PC-9 (cell line): Measurements from ENCODE around the gene ACTR3. TPM values are rescaled to one million over a fixed set of nuclear protein-coding genes. Genes with fewer than 3 reads are reported as not detected.

ENCODE experiments used
- BruUV-seq: library from RNA; stranded (reverse); fragments of 400-500 nt; replicated peaks from 2 replicates; lab custom pipeline; 2021; lab: Mats Ljungman, UMichigan
- CTCF ChIA-PET: fragments of 300-600 bp; sonication (Branson Sonifier 250); formaldehyde crosslinking; loops from one replicate; lab custom pipeline; 2022; ENCODE audit warnings: antibody characterized with exemption; lab: Charles Lee
- POLR2A ChIA-PET: fragments of 300-600 bp; sonication (Branson Sonifier 250); formaldehyde crosslinking; loops from one replicate; lab custom pipeline; 2022; ENCODE audit warnings: antibody characterized with exemption; ENCODE audit not compliant: unreplicated experiment; lab: Charles Lee
- DNase-seq, 2 experiments: peaks; one replicate each; pipeline versions ENCODE4 v3.0.0 to v3.0.0-alpha.2; 2015 to 2022; ENCODE audit warnings: mixed read lengths in 1 of 2
- H2AFZ ChIP-seq: fragments of 200-600 bp; sonication (generic); 2 replicates; pipeline ENCODE4 v1.8.1; 2017; ENCODE audit warnings: antibody characterized with exemption
- H3F3A ChIP-seq: fragments of 200-600 bp; sonication (generic); 2 replicates; pipeline ENCODE4 v1.8.1; 2017; ENCODE audit warnings: antibody characterized with exemption, mild to moderate bottlenecking, low read depth; ENCODE audit not compliant: insufficient read depth
- H3K27ac ChIP-seq: fragments of 200-600 bp; sonication (generic); 2 replicates; pipeline ENCODE4 v1.6.1; 2016; ENCODE audit warnings: mixed run types
- H3K27me3 ChIP-seq: fragments of 200-600 bp; sonication (generic); 2 replicates; pipeline ENCODE4 v1.6.1; 2016; ENCODE audit warnings: low read depth, mixed run types; ENCODE audit not compliant: insufficient read depth
- H3K36me3 ChIP-seq: fragments of 200-600 bp; sonication (generic); 2 replicates; pipeline ENCODE4 v1.6.1; 2016; ENCODE audit warnings: low read depth, mixed run types
- H3K4me1 ChIP-seq: fragments of 200-600 bp; sonication (generic); replicated peaks from 2 replicates; pipeline ENCODE4 v1.6.1; 2016; ENCODE audit warnings: mixed run types; ENCODE audit not compliant: insufficient read depth
- H3K4me2 ChIP-seq: fragments of 200-600 bp; sonication (generic); 2 replicates; pipeline ENCODE4 v1.6.1; 2017; ENCODE audit warnings: mixed run types
- H3K4me3 ChIP-seq: fragments of 200-600 bp; sonication (generic); 2 replicates; pipeline ENCODE4 v1.6.1; 2016; ENCODE audit warnings: mixed run types
- H3K79me2 ChIP-seq: fragments of 200-600 bp; sonication (generic); 2 replicates; pipeline ENCODE4 v1.6.1; 2017; ENCODE audit warnings: low read depth, mixed run types
- H3K9me2 ChIP-seq: fragments of 200-600 bp; sonication (generic); 2 replicates; pipeline ENCODE4 v1.8.1; 2017; ENCODE audit warnings: mild to moderate bottlenecking; ENCODE audit not compliant: insufficient read depth
- H3K9me3 ChIP-seq: fragments of 200-600 bp; sonication (generic); 2 replicates; pipeline ENCODE4 v1.8.1; 2016; ENCODE audit warnings: low read depth; ENCODE audit not compliant: insufficient read depth
- H4K20me1 ChIP-seq: fragments of 200-600 bp; sonication (generic); 2 replicates; pipeline ENCODE4 v1.8.1; 2017; ENCODE audit not compliant: insufficient read depth
- CTCF ChIP-seq: fragments of 200-600 bp; sonication (generic); conservative IDR thresholded peaks from 2 replicates; pipeline ENCODE4 v1.6.1; 2017; ENCODE audit warnings: mixed run types, antibody characterized with exemption, mild to moderate bottlenecking, moderate library complexity
- EZH2 ChIP-seq: fragments of 200-600 bp; sonication (generic); IDR thresholded peaks from 2 replicates; pipeline ENCODE4 v1.8.0; 2017; ENCODE audit warnings: antibody characterized with exemption, low read depth
- intact Hi-C: fragments of 100-400 bp; cut with micrococcal nuclease; formaldehyde crosslinking; loops from one replicate; pipeline ENCODE4 v1.10.0; 2022; ENCODE audit not compliant: unreplicated experiment
- total RNA-seq: library from RNA; stranded (reverse); gene quantifications from 2 replicates; pipeline ENCODE4 v1.2.3, GENCODE V29; 2021

Gene ACTR3
- total RNA-seq, 1 experiment from 2014 or later: 222 TPM

GRCh38 chr2:113910967-113911678 lies 21.2 kb downstream of the ACTR3 start:
- Histone ChIP-seq H3K79me2 (peaks cover 89% of the 10 kb centered on the region), H3K27me3 (no peaks in the 10 kb centered on the region), H3K4me3 (no peak overlapping the region), H3K9me3 (no peaks in the 10 kb centered on the region), H4K20me1 (peaks cover 78% of the 10 kb centered on the region), H2AFZ (no peak overlapping the region), H3F3A (no peaks in the 10 kb centered on the region; the same call in 1 of the 2 replicates), H3K36me3 (peaks cover 1% of the 10 kb centered on the region; the same call in 1 of the 2 replicates), H3K4me2 (no peak overlapping the region), H3K27ac (no peak overlapping the region), H3K4me1 (no peaks in the 10 kb centered on the region), H3K9me2 (no peaks in the 10 kb centered on the region)
- TF ChIP-seq CTCF (no peak), EZH2 (no peak)
- BruUV-seq: no TSS peak
- DNase-seq: no peak
- CTCF ChIA-PET: no interaction called here
- POLR2A ChIA-PET: no interaction called here
- intact Hi-C loops: no loop called here

- BruUV-seq: no TSS peak
- H2AFZ ChIP-seq: no peak overlapping the region
- peaks cover 27% of the 10 kb centered on the region; the same call in 1 of the 2 replicates for H3K36me3 ChIP-seq
- no peak overlapping the region for H3K4me2 ChIP-seq
- no peaks in the 10 kb centered on the region; the same call in 1 of the 2 replicates for H3F3A ChIP-seq
- DNase-seq: no peak
- H3K9me3 ChIP-seq: no peaks in the 10 kb centered on the region
- H4K20me1 ChIP-seq: peaks cover 48% of the 10 kb centered on the region
- intact Hi-C loops: no loop called here
- no peaks in the 10 kb centered on the region for H3K9me2 ChIP-seq
- no peaks in the 10 kb centered on the region for H3K4me1 ChIP-seq
- CTCF ChIA-PET: interaction anchor here (0.7 kb wide), 1 partner anchor 171 kb away, joined by 8 read pairs; no protein-coding TSS in a partner anchor
- no peak overlapping the region for H3K27ac ChIP-seq
- POLR2A ChIA-PET: no interaction called here
- TF ChIP-seq EZH2 (no peak), CTCF (no peak)
- no peaks in the 10 kb centered on the region for H3K27me3 ChIP-seq
- no peak overlapping the region for H3K4me3 ChIP-seq
- H3K79me2 ChIP-seq: peaks cover 78% of the 10 kb centered on the region
Measured at GRCh38 chr2:113915082-113915819, 25.4 kb downstream of the ACTR3 start.

GRCh38 chr2:113918229-113918628 lies 28.3 kb downstream of the ACTR3 start:
- peaks cover 31% of the 10 kb centered on the region for H3K36me3 ChIP-seq
- no peak for DNase-seq
- ChIA-PET POLR2A (no interaction called here), CTCF (no interaction called here)
- TF ChIP-seq CTCF: no peak
- no peak for TF ChIP-seq EZH2
- H3F3A ChIP-seq: no peaks in the 10 kb centered on the region
- no peaks in the 10 kb centered on the region for H3K4me1 ChIP-seq
- H3K4me3 ChIP-seq: no peak overlapping the region
- H2AFZ ChIP-seq: no peak overlapping the region
- no peak overlapping the region for H3K27ac ChIP-seq
- peaks cover 33% of the 10 kb centered on the region for H4K20me1 ChIP-seq
- no peaks in the 10 kb centered on the region for H3K9me3 ChIP-seq
- BruUV-seq: no TSS peak
- H3K27me3 ChIP-seq: no peaks in the 10 kb centered on the region
- intact Hi-C loops: no loop called here
- H3K4me2 ChIP-seq: no peak overlapping the region
- H3K79me2 ChIP-seq: peaks cover 74% of the 10 kb centered on the region
- H3K9me2 ChIP-seq: no peaks in the 10 kb centered on the region
